Activated CD8-positive, alpha-beta T cell treated with anti-CD3 and anti-CD28 coated beads for 36 hours (primary cell): ENCODE results near the gene ZNF562. TPM values are rescaled to one million over a fixed set of nuclear protein-coding genes. Genes with fewer than 3 reads are reported as not detected.

ENCODE experiments used
- ATAC-seq: fragments of 200-7000 bp; cut with Tn5 transposase; one replicate; pipeline ENCODE4 v1.10.0; 2021; ENCODE audit warnings: mild to moderate bottlenecking, moderate library complexity
- CTCF ChIA-PET: fragments of 350-600 bp; sonication (Branson Sonifier 250); formaldehyde crosslinking; loops from one replicate; lab custom pipeline; 2021; ENCODE audit warnings: antibody characterized with exemption; lab: Charles Lee
- POLR2A ChIA-PET: fragments of 350-600 bp; sonication (Branson Sonifier 250); formaldehyde crosslinking; loops from one replicate; lab custom pipeline; 2021; ENCODE audit warnings: antibody characterized with exemption; lab: Charles Lee
- DNase-seq: peaks from one replicate; pipeline ENCODE4 v3.0.0-alpha.2; 2020
- H3K27ac Mint-ChIP-seq: one replicate; pipeline ENCODE4 v1.8.0; 2021; ENCODE audit warnings: mild to moderate bottlenecking, mixed read lengths
- H3K27me3 Mint-ChIP-seq: one replicate; pipeline ENCODE4 v1.8.0; 2021; ENCODE audit warnings: mixed read lengths
- H3K36me3 Mint-ChIP-seq: one replicate; pipeline ENCODE4 v1.8.0; 2021; ENCODE audit warnings: low read depth, mixed read lengths
- H3K4me1 Mint-ChIP-seq: one replicate; pipeline ENCODE4 v1.8.0; 2021; ENCODE audit warnings: low read depth, mixed read lengths
- H3K4me3 Mint-ChIP-seq: one replicate; pipeline ENCODE4 v1.8.0; 2021; ENCODE audit warnings: mild to moderate bottlenecking, moderate library complexity, mixed read lengths
- H3K9me3 Mint-ChIP-seq: one replicate; pipeline ENCODE4 v1.8.0; 2021; ENCODE audit warnings: mixed read lengths
- CTCF ChIP-seq: fragments of 200-600 bp; IDR thresholded peaks from one replicate; pipeline ENCODE4 v1.8.0; 2022; ENCODE audit warnings: antibody characterized with exemption, mild to moderate bottlenecking
- intact Hi-C: fragments of 100-400 bp; cut with micrococcal nuclease; formaldehyde crosslinking; loops from one replicate; pipeline ENCODE4 v1.10.0; 2022
- total RNA-seq, 2 experiments: library from RNA; stranded (reverse); gene quantifications; one replicate each; pipeline ENCODE4 v1.2.3, GENCODE V29; 2021

Gene ZNF562
- total RNA-seq, 2 experiments from 2014 or later: 34.0 to 38.6 TPM

- peak; percentile 39 for DNase-seq
- Mint-ChIP-seq H3K27me3 (no peaks in the 10 kb centered on the region), H3K36me3 (peaks cover 29% of the 10 kb centered on the region), H3K4me3 (no peak overlapping the region), H3K4me1 (peaks cover 2% of the 10 kb centered on the region), H3K27ac (no peak overlapping the region), H3K9me3 (peaks cover 17% of the 10 kb centered on the region)
- POLR2A ChIA-PET: no interaction called here
- ATAC-seq: no peak
- intact Hi-C loops: no loop called here
- TF ChIP-seq CTCF: no peak
- CTCF ChIA-PET: no interaction called here
Measured at GRCh38 chr19:9641810-9642209, 33.1 kb downstream of the ZNF562 start.

DNA sequence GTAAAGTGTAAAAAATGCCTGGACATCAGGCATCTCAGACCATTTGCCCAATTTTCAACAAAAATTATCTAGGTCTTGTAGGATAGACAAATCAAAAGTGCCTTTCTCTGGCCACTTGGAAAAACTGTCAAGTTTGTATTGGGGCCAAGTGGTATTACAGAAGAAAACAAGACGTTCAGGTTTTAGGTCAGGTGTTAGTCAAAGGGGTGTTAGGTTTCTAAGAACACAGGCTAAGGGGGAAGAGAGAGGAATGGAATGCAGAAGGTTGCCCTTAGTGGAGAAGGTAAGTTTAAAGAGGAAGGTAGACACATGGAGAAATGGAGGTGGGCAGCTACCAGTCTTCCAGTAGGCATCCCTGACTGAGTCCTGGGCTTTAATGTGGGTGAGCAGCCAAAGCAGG lies 33.9 kb downstream of the ZNF562 start:
- intact Hi-C loops: no loop called here
- TF ChIP-seq CTCF: no peak
- Mint-ChIP-seq H3K27me3 (no peaks in the 10 kb centered on the region), H3K4me3 (no peak overlapping the region), H3K4me1 (peaks cover 2% of the 10 kb centered on the region), H3K9me3 (peaks cover 17% of the 10 kb centered on the region), H3K27ac (no peak overlapping the region), H3K36me3 (peaks cover 29% of the 10 kb centered on the region)
- ATAC-seq (no peak), DNase-seq (no peak)
- ChIA-PET CTCF (no interaction called here), POLR2A (no interaction called here)

DNA sequence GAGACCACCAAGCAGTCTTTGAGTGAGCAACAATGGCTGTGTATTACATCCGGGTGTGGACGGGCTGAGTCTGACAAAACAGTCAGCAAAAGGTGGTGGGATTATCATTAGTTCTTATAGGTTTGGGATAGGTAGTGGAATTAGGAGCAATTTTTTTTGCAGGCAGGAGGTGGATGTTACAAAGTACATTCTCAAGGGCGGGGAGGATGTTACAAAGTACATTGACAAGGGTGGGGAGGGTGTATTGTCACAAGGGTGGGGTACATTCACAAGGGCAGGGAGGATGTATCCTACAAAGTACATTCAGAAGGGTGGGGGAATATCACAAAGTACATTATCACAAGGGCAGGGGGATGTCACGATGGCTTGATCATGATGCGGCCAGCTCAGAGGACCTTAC lies 38.9 kb downstream of the ZNF562 start:
- no peak overlapping the region for H3K4me3 Mint-ChIP-seq
- H3K9me3 Mint-ChIP-seq: peaks cover 7% of the 10 kb centered on the region
- H3K36me3 Mint-ChIP-seq: peaks cover 22% of the 10 kb centered on the region
- no peak for TF ChIP-seq CTCF
- CTCF ChIA-PET: interaction anchor here (1.2 kb wide), 1 partner anchor 10 kb away, joined by 3 read pairs; no protein-coding TSS in a partner anchor
- intact Hi-C loops: no loop called here
- ATAC-seq (no peak), DNase-seq (no peak)
- no peaks in the 10 kb centered on the region for H3K27me3 Mint-ChIP-seq
- POLR2A ChIA-PET: interaction anchor here (1.2 kb wide), 1 partner anchor 32 kb away, joined by 3 read pairs; no protein-coding TSS in a partner anchor
- no peaks in the 10 kb centered on the region for H3K4me1 Mint-ChIP-seq
- H3K27ac Mint-ChIP-seq: no peak overlapping the region

GRCh38 chr19:9627856-9628255 lies 47.0 kb downstream of the ZNF562 start:
- CTCF ChIA-PET: interaction anchor here (0.8 to 2.4 kb wide), 4 partner anchors 141 to 168 kb away, joined by 3 to 12 read pairs (median 6); partner anchors contain the start of gene ZNF846
- Mint-ChIP-seq H3K27me3 (no peaks in the 10 kb centered on the region), H3K27ac (no peak overlapping the region), H3K9me3 (no peaks in the 10 kb centered on the region), H3K36me3 (peaks cover 9% of the 10 kb centered on the region), H3K4me3 (no peak overlapping the region), H3K4me1 (peaks cover 6% of the 10 kb centered on the region)
- TF ChIP-seq CTCF: no peak
- POLR2A ChIA-PET: no interaction called here
- DNase-seq: no peak
- intact Hi-C loops: no loop called here
- no peak for ATAC-seq

DNA sequence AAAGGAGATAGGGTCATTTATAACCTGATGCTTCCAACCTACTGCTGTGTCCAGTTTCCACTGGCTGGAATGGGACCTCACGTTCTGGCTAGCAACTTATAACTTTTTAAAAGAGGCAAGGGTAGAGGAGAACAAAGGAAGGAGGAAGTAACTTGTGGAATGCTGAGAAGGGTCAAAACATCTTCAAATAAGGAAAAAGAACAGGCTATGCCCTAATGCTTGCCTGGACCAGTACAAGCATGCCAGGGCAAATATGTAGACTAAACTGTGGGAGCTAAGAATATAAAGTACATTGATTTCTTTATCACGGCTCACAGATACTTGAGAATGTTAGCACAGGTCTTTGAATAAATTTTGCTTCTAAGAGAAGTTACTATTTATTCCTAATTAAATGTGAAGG lies 52.4 kb downstream of the ZNF562 start:
- no peak for TF ChIP-seq CTCF
- ChIA-PET CTCF (interaction anchor here (1.4 to 2.0 kb wide), 2 partner anchors 171 to 173 kb away, joined by 4 to 9 read pairs; no protein-coding TSS in a partner anchor), POLR2A (interaction anchor here (1.0 to 1.4 kb wide), 2 partner anchors 25 to 173 kb away, joined by 3 to 5 read pairs; no protein-coding TSS in a partner anchor)
- no peaks in the 10 kb centered on the region for H3K27me3 Mint-ChIP-seq
- intact Hi-C loops: no loop called here
- peaks cover 26% of the 10 kb centered on the region for H3K36me3 Mint-ChIP-seq
- peaks cover 18% of the 10 kb centered on the region for H3K4me1 Mint-ChIP-seq
- peaks cover 4% of the 10 kb centered on the region for H3K9me3 Mint-ChIP-seq
- ATAC-seq: no peak
- H3K4me3 Mint-ChIP-seq: peak overlapping the region; percentile 51
- peak overlapping the region; percentile 46 for H3K27ac Mint-ChIP-seq
- no peak for DNase-seq
